Lung (tissue), 12 donors: ENCODE measurements around the gene IRAG1. TPM values are rescaled to one million over a fixed set of nuclear protein-coding genes. Genes with fewer than 3 reads are reported as not detected.

Experiments
- ATAC-seq: fragments of 200-7000 bp; cut with Tn5 transposase; one replicate; pipeline ENCODE4 v1.9.1; 2020; ENCODE audit warnings: moderate number of reproducible peaks; ENCODE audit not compliant: insufficient read depth, low FRiP score
- DNase-seq, 3 donors: peaks; one replicate each; pipeline ENCODE4 v3.0.0-alpha.2; 2013 to 2017
- H3K27ac ChIP-seq, 2 donors: one replicate each; pipeline ENCODE4 v1.5.1; 2013; ENCODE audit warnings: mild to moderate bottlenecking in 2 of 2, moderate library complexity in 2 of 2, control low read depth in 1 of 2, inconsistent platforms in 1 of 2, low read depth in 1 of 2, low read length in 1 of 2
- H3K27me3 ChIP-seq, 3 donors: one replicate each; pipeline ENCODE4 v1.5.1; 2013; ENCODE audit warnings: low read length in 2 of 3; ENCODE audit not compliant: control insufficient read depth in 3 of 3, insufficient read depth in 3 of 3
- H3K36me3 ChIP-seq, 4 donors: one replicate each; pipeline ENCODE4 v1.5.1; 2013; ENCODE audit warnings: low read length in 4 of 4, mild to moderate bottlenecking in 1 of 4, moderate library complexity in 1 of 4; ENCODE audit not compliant: control insufficient read depth in 4 of 4, insufficient read depth in 4 of 4
- H3K4me1 ChIP-seq, 5 donors: one replicate each; pipeline ENCODE4 v1.5.1; 2013; ENCODE audit warnings: low read length in 5 of 5, mild to moderate bottlenecking in 2 of 5, moderate library complexity in 1 of 5; ENCODE audit not compliant: control insufficient read depth in 5 of 5, insufficient read depth in 5 of 5
- H3K4me3 ChIP-seq: one replicate; pipeline ENCODE4 v1.5.1; 2013; ENCODE audit warnings: mild to moderate bottlenecking, control low read depth, moderate library complexity
- H3K9ac ChIP-seq, 2 donors: one replicate each; pipeline ENCODE4 v1.5.1; 2013; ENCODE audit warnings: low read length in 2 of 2, control low read depth in 1 of 2; ENCODE audit not compliant: insufficient read depth in 1 of 2
- H3K9me3 ChIP-seq, 4 donors: one replicate each; pipeline ENCODE4 v1.5.1; 2013; ENCODE audit warnings: low read length in 3 of 4, mild to moderate bottlenecking in 1 of 4, moderate library complexity in 1 of 4; ENCODE audit not compliant: control insufficient read depth in 4 of 4, insufficient read depth in 3 of 4
- WGBS, 2 donors: extraction: QIAGEN DNeasy Blood & Tissue Kit; methylation state at CpG; one replicate each; pipeline ENCODE4 v1.1.7; 2013; 5-methylcytosine and 5-hydroxymethylcytosine counted together
- polyA plus RNA-seq, 2 donors: library from polyadenylated mRNA; stranded (reverse); fragments of 200-250 nt; gene quantifications; one replicate each; pipeline ENCODE4 v1.2.1, GENCODE V29; 2013
- total RNA-seq, 2 donors: library from RNA; depleted of rRNA in 1 of 2; stranded (reverse); fragments of >200 nt in 1 of 2; gene quantifications; one replicate each; pipeline ENCODE4 v1.2.1, GENCODE V29; 2014 to 2021
- TF ChIP-seq, protein P1 (sequence below): IDR thresholded peaks from 2 replicates; pipeline ENCODE4 v1.5.1; 2012; ENCODE audit warnings: mild to moderate bottlenecking; ENCODE audit errors: control extremely low read depth, extremely low read depth
- donor health status: control.
- donor health status: control.
- donor health status: Bipolar disorder and iron deficiency.
- donor health status: healthy.
- donor health status: DM: yes; HTN: yes; CAD: no.

Gene IRAG1
- total and polyA plus RNA-seq, 4 donors: 2.8 to 17.0 (median 13.3) TPM

GRCh38 chr11:10659339-10660216, 34.0 kb downstream of the IRAG1 start:
- Histone ChIP-seq H3K27ac (peak overlapping the region; percentile 24 to 92), H3K36me3 (no peaks in the 10 kb centered on the region), H3K9me3 (no peaks in the 10 kb centered on the region), H3K4me1 (peaks cover 0 to 36% (median 4%) of the 10 kb centered on the region in 5 donors), H3K4me3 (no peak overlapping the region), H3K9ac (no peak overlapping the region), H3K27me3 (no peaks in the 10 kb centered on the region)
- ATAC-seq (peak; percentile 79), DNase-seq (peak in 1 of 3 donors; percentile 70)
- TF ChIP-seq, protein P1, sequence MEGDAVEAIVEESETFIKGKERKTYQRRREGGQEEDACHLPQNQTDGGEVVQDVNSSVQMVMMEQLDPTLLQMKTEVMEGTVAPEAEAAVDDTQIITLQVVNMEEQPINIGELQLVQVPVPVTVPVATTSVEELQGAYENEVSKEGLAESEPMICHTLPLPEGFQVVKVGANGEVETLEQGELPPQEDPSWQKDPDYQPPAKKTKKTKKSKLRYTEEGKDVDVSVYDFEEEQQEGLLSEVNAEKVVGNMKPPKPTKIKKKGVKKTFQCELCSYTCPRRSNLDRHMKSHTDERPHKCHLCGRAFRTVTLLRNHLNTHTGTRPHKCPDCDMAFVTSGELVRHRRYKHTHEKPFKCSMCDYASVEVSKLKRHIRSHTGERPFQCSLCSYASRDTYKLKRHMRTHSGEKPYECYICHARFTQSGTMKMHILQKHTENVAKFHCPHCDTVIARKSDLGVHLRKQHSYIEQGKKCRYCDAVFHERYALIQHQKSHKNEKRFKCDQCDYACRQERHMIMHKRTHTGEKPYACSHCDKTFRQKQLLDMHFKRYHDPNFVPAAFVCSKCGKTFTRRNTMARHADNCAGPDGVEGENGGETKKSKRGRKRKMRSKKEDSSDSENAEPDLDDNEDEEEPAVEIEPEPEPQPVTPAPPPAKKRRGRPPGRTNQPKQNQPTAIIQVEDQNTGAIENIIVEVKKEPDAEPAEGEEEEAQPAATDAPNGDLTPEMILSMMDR: no peak
- WGBS, 2 donors: 19 to 32% methylated on average over 13 of the region's 13 CpGs

DNA sequence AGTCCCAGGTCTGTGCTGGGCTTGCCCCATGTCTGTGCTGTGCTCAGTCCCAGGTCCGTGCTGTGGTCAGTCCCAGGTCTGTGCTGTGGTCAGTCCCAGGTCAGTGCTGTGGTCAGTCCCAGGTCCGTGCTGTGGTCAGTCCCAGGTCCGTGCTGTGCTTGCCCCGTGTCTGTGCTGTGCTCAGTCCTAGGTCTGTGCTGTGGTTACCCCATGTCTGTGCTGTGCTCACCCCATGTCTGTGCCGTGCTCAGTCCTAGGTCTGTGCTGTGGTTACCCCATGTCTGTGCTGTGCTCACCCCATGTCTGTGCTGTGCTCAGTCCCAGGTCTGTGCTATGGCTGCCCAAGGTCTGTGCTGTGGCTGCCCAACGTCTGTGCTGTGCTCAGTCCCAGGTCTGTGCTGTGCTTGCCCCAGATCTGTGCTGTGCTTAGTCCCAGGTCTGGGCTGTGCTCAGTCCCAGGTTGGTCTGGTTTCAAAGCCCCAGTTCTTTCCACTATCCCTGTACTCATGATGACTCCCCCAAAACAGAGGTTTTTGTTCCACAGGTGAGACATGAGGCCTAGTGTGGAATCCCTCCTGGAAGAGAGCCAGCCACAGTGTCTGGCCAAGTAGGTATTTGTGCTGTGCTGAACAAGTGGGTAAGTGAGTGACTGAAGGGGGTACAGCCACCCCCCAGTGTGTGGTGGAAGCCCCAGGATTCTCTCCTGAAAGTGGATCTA, 34.8 kb downstream of the IRAG1 start:
- Histone ChIP-seq H3K27me3 (no peaks in the 10 kb centered on the region), H3K36me3 (no peaks in the 10 kb centered on the region), H3K4me3 (no peak overlapping the region), H3K9me3 (no peaks in the 10 kb centered on the region), H3K27ac (peak overlapping the region in 1 of 2 donors; percentile 92), H3K9ac (no peak overlapping the region), H3K4me1 (peaks cover 0 to 34% (median 4%) of the 10 kb centered on the region in 5 donors)
- DNase-seq: no peak
- no peak for ATAC-seq
- TF ChIP-seq, protein P1: no peak
- 83 to 87% methylated on average over 6 of the region's 6 CpGs for WGBS, 2 donors

GRCh38 chr11:10657308-10658271, 36.0 kb downstream of the IRAG1 start:
- WGBS, 2 donors: 53 to 65% methylated on average over 20 of the region's 20 CpGs
- Histone ChIP-seq H3K27me3 (no peaks in the 10 kb centered on the region), H3K36me3 (no peaks in the 10 kb centered on the region), H3K4me3 (no peak overlapping the region), H3K9me3 (no peaks in the 10 kb centered on the region), H3K4me1 (peaks cover 0 to 35% (median 4%) of the 10 kb centered on the region in 5 donors), H3K27ac (peak overlapping the region in 1 of 2 donors; percentile 92), H3K9ac (no peak overlapping the region)
- ATAC-seq: peak; percentile 8
- peak in 1 of 3 donors; percentile 46 for DNase-seq
- TF ChIP-seq, protein P1: no peak
